CD4-positive, alpha-beta memory T cell (primary cell): ENCODE measurements around the gene AKR1B1. TPM values are rescaled to one million over a fixed set of nuclear protein-coding genes. Genes with fewer than 3 reads are reported as not detected.

Source experiments
- CTCF ChIA-PET: fragments of 350-600 bp; sonication (Branson Sonifier 250); formaldehyde crosslinking; loops from one replicate; lab custom pipeline; 2021; ENCODE audit warnings: inconsistent platforms; ENCODE audit not compliant: partially characterized antibody; lab: Charles Lee
- POLR2A ChIA-PET: fragments of 350-600 bp; sonication (Branson Sonifier 250); formaldehyde crosslinking; loops from one replicate; lab custom pipeline; 2021; ENCODE audit not compliant: partially characterized antibody; lab: Charles Lee
- DNase-seq, 5 donors: peaks; one replicate each; pipeline versions ENCODE4 v3.0.0 to v3.0.0-alpha.2; 2020 to 2022; ENCODE audit warnings: mixed read lengths in 1 of 5
- H3K27ac ChIP-seq: one replicate; pipeline ENCODE4 v1.7.0; 2013; ENCODE audit warnings: low read depth, low read length
- H3K27me3 ChIP-seq: 2 replicates; pipeline ENCODE4 v1.7.0; 2013; ENCODE audit warnings: mild to moderate bottlenecking, low read length, moderate library complexity; ENCODE audit not compliant: insufficient read depth
- H3K36me3 ChIP-seq: 2 replicates; pipeline ENCODE4 v1.7.0; 2013; ENCODE audit warnings: mild to moderate bottlenecking, low read length, moderate library complexity; ENCODE audit not compliant: insufficient read depth
- H3K4me1 ChIP-seq: 2 replicates; pipeline ENCODE4 v1.7.0; 2013; ENCODE audit warnings: mild to moderate bottlenecking, low read length, moderate library complexity; ENCODE audit not compliant: insufficient read depth
- H3K4me3 ChIP-seq, 2 donors: one replicate each; pipeline ENCODE4 v1.7.0; 2013; ENCODE audit warnings: low read length in 2 of 2, mild to moderate bottlenecking in 1 of 2
- H3K9me3 ChIP-seq, 2 donors: one replicate each; pipeline ENCODE4 v1.7.0; 2013; ENCODE audit warnings: low read length in 2 of 2, control low read depth in 1 of 2; ENCODE audit not compliant: control insufficient read depth in 1 of 2
- H3K27ac Mint-ChIP-seq, 7 donors: one replicate each; pipeline ENCODE4 v1.8.0; 2020 to 2021; ENCODE audit warnings: mixed read lengths in 7 of 7, mild to moderate bottlenecking in 6 of 7, inconsistent platforms in 3 of 7, moderate library complexity in 3 of 7
- H3K27me3 Mint-ChIP-seq, 2 donors: one replicate each; pipeline ENCODE4 v1.8.0; 2020 to 2021; ENCODE audit warnings: mixed read lengths in 2 of 2
- H3K36me3 Mint-ChIP-seq, 2 donors: one replicate each; pipeline ENCODE4 v1.8.0; 2020 to 2021; ENCODE audit warnings: mixed read lengths in 2 of 2, inconsistent platforms in 1 of 2, mild to moderate bottlenecking in 1 of 2
- H3K4me1 Mint-ChIP-seq, 4 donors: one replicate each; pipeline ENCODE4 v1.8.0; 2020 to 2021; ENCODE audit warnings: mixed read lengths in 4 of 4, mild to moderate bottlenecking in 1 of 4
- H3K4me3 Mint-ChIP-seq, 8 donors: one replicate each; pipeline ENCODE4 v1.8.0; 2020 to 2021; ENCODE audit warnings: mixed read lengths in 8 of 8, mild to moderate bottlenecking in 7 of 8, moderate library complexity in 6 of 8, inconsistent platforms in 3 of 8
- H3K9me3 Mint-ChIP-seq, 8 donors: one replicate each; pipeline ENCODE4 v1.8.0; 2020 to 2021; ENCODE audit warnings: mixed read lengths in 8 of 8, mild to moderate bottlenecking in 5 of 8, inconsistent platforms in 3 of 8, moderate library complexity in 1 of 8
- intact Hi-C: fragments of 100-400 bp; cut with micrococcal nuclease; formaldehyde crosslinking; loops from one replicate; pipeline ENCODE4 v1.15.1; 2023
- polyA plus RNA-seq, 2 donors: library from polyadenylated mRNA; unstranded; fragments of 300-500 nt; fragmentation: Illumina TruSeq; gene quantifications; one replicate each; pipeline ENCODE4 v1.2.3, GENCODE V29; 2021
- total RNA-seq, 2 experiments: library from RNA; stranded (reverse); gene quantifications; one replicate each; pipeline ENCODE4 v1.2.3, GENCODE V29; 2021

AKR1B1 gene
- total and polyA plus RNA-seq, 4 experiments from 2014 or later = 81.2 to 199 (median 114) TPM

DNA sequence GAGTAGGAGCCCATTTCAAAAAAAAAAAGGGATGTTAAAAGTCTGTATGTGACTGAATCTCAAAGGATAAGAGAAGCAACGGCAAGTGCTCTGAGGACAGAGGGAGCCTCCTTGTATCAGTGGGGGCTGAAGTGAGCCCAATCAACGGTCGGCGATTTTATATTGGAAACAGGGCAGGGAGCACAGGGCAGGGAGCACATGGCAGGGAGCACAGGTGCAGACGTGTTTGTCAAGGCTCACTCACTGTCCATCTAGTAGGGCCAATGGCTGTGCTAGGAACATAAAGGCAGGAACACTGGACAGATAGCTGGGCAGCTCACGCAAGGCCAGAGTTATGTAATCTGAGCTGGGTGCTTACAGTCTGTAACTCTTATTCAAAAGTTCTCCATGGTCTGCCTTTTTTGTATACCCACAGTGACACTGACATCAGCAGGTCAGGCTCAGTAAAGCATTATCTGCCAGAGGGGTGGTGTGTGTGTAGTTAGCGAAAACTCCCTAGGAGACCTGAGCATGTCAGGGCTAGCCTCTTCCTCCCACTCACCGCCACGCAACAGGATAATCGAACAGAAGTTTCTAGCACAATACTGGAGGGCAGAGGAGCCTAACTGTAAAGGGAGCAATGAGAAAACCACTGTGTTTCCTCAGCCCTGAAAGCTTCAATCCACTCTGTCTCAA is 15.4 kb downstream of the AKR1B1 start:
- no peaks in the 10 kb centered on the region for H3K9me3 ChIP-seq
- ChIA-PET CTCF (interaction anchor here (1.2 to 3.9 kb wide), 2 partner anchors 10 to 11 kb away, joined by 5 to 15 read pairs; no protein-coding TSS in a partner anchor), POLR2A (interaction anchor here (1.0 kb wide), 1 partner anchor 11 kb away, joined by 3 read pairs; no protein-coding TSS in a partner anchor)
- intact Hi-C loops = no loop called here
- peaks cover 48% of the 10 kb centered on the region for H3K36me3 ChIP-seq
- peak overlapping the region in 1 of 7 donors; percentile 59 for H3K27ac Mint-ChIP-seq
- H3K36me3 Mint-ChIP-seq = peaks cover 84 to 85% of the 10 kb centered on the region in 2 donors
- no peak for DNase-seq
- H3K4me1 ChIP-seq = no peaks in the 10 kb centered on the region
- no peak overlapping the region for H3K4me3 ChIP-seq
- H3K27ac ChIP-seq = no peak overlapping the region
- no peaks in the 10 kb centered on the region for H3K4me1 Mint-ChIP-seq
- H3K27me3 ChIP-seq = no peaks in the 10 kb centered on the region
- H3K27me3 Mint-ChIP-seq = no peaks in the 10 kb centered on the region
- peaks cover 0 to 4% (median 2%) of the 10 kb centered on the region in 8 donors for H3K9me3 Mint-ChIP-seq
- no peak overlapping the region for H3K4me3 Mint-ChIP-seq

DNA sequence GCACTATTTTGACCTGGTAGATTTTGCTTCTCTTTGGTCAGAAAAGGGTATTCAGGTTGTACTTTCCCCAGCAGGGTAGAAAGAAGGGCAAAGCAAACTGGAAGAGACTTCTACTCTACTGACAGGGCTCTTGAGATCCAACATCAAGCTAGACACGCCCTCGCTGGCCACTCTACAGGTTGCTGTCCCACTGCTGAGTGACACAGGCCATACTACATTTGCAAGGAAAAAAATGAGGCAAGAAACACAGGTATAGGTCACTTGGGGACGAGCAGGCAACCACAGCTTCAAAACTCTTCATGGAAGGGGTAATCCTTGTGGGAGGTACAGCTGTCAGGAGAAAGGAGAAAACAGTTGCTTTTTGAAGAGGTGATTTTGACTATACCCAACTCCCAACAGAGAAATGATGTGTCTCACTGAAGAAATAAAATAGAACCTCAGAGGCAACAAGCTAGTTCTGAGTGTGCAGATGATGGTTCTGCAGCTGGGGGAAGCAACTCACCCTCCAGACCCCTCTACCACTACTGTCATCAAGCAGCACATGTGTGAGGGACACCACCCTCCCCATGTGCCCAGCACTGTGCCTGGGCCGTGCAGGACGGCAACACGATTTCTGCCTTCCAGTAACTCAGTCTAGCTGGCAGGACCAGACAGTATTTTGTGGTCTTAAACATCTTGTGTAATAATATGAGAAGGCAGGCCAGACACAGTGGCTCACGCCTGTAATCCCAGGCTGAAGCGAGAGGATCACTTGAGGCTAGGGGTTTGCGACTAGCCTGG is 16.3 kb downstream of the AKR1B1 start:
- H3K4me3 Mint-ChIP-seq = no peak overlapping the region
- H3K9me3 ChIP-seq = no peaks in the 10 kb centered on the region
- no peaks in the 10 kb centered on the region for H3K4me1 Mint-ChIP-seq
- H3K4me3 ChIP-seq = no peak overlapping the region
- H3K4me1 ChIP-seq = no peaks in the 10 kb centered on the region
- H3K36me3 Mint-ChIP-seq = peaks cover 77 to 78% of the 10 kb centered on the region in 2 donors
- no peak overlapping the region for H3K27ac ChIP-seq
- POLR2A ChIA-PET = interaction anchor here (1.0 kb wide), 1 partner anchor 10 kb away, joined by 3 read pairs; no protein-coding TSS in a partner anchor
- intact Hi-C loops = no loop called here
- CTCF ChIA-PET = interaction anchor here (1.2 kb wide), 2 partner anchors 11 to 16 kb away, joined by 3 to 5 read pairs; no protein-coding TSS in a partner anchor
- DNase-seq = no peak
- peaks cover 0 to 4% (median 2%) of the 10 kb centered on the region in 8 donors for H3K9me3 Mint-ChIP-seq
- no peaks in the 10 kb centered on the region for H3K27me3 Mint-ChIP-seq
- peak overlapping the region in 1 of 7 donors; percentile 13 for H3K27ac Mint-ChIP-seq
- no peaks in the 10 kb centered on the region for H3K27me3 ChIP-seq
- H3K36me3 ChIP-seq = peaks cover 39% of the 10 kb centered on the region

DNA sequence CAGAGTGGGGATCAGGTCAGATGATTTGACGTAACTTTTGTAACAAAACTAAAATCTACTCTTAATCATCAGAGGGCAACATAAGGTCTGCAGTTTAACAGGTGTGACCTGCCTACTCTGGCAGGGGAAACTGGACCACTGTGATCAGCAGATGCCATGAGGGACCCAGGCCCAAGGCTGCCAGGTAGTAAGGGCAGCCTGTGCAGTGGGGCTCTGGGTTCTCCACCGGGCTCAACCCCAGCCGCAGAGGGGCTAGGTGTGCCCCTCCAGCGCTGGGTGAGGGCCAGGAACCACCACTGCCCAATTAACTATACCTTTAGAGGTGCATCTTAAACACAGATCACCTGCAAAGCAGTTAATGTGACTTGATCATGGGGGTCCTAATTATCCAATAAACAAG is 17.6 kb downstream of the AKR1B1 start:
- peaks cover 29% of the 10 kb centered on the region for H3K36me3 ChIP-seq

DNA sequence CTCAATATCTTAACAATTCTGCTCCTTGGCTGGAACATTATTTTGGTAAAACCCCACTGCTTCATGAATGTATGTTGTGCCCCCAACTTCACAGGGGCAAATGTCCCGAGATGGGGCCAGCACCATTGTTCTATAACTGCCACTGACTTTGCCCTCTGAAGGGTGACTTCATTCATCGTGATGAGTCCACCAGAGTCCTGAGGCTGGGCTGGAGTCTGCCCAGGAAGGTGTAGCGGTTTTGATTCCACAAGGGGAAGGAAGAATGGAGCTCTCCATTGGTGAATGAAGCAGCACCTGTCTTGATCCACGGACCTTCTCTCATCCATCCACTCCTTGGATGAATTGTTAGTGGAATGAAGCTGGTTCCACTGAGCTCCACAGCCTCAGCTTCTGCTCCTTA is 18.4 kb downstream of the AKR1B1 start:
- Mint-ChIP-seq H3K9me3 (peaks cover 0 to 4% (median 2%) of the 10 kb centered on the region in 8 donors), H3K27me3 (no peaks in the 10 kb centered on the region), H3K4me3 (no peak overlapping the region), H3K4me1 (no peaks in the 10 kb centered on the region), H3K36me3 (peaks cover 59 to 60% of the 10 kb centered on the region in 2 donors), H3K27ac (no peak overlapping the region)
- ChIA-PET CTCF (interaction anchor here (0.5 to 2.9 kb wide), 3 partner anchors 8 to 87 kb away, joined by 4 to 8 read pairs (median 4); no protein-coding TSS in a partner anchor), POLR2A (no interaction called here)
- peaks cover 25% of the 10 kb centered on the region for H3K36me3 ChIP-seq
- no peaks in the 10 kb centered on the region for H3K9me3 ChIP-seq
- DNase-seq = no peak
- H3K4me1 ChIP-seq = no peaks in the 10 kb centered on the region
- H3K4me3 ChIP-seq = no peak overlapping the region
- no peak overlapping the region for H3K27ac ChIP-seq
- intact Hi-C loops = no loop called here
- no peaks in the 10 kb centered on the region for H3K27me3 ChIP-seq

More for the DNA sequence above, 17.6 kb downstream of the AKR1B1 start:
- ChIA-PET POLR2A (no interaction called here), CTCF (interaction anchor here (1.0 to 2.9 kb wide), 2 partner anchors 9 to 11 kb away, joined by 4 to 8 read pairs; no protein-coding TSS in a partner anchor)
- intact Hi-C loops = no loop called here
- Histone ChIP-seq H3K27ac (no peak overlapping the region), H3K4me1 (no peaks in the 10 kb centered on the region), H3K9me3 (no peaks in the 10 kb centered on the region), H3K27me3 (no peaks in the 10 kb centered on the region), H3K4me3 (no peak overlapping the region)
- Mint-ChIP-seq H3K4me1 (no peaks in the 10 kb centered on the region), H3K27ac (no peak overlapping the region), H3K27me3 (no peaks in the 10 kb centered on the region), H3K36me3 (peaks cover 66 to 67% of the 10 kb centered on the region in 2 donors), H3K4me3 (no peak overlapping the region), H3K9me3 (peaks cover 0 to 4% (median 2%) of the 10 kb centered on the region in 8 donors)
- no peak for DNase-seq

DNA sequence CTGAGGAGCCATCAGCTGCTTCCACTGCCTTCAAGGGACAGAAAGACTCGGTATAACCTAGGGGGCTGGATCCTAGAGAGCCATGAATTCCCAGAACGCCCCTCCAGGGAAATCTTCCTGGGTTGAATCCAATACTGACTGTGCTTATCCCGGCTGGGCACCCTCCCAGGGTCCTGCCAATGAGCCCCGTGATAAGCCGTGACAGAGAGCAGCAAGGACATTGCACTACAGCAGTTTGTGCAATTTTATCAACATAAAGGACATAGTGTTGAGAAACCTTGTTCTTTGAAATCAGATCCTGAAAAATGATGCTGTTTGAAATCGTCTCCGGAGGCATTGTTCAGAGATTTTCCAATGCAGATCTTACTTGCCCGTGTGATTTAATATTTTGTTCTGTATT is 18.8 kb downstream of the AKR1B1 start:
- no peak overlapping the region for H3K27ac ChIP-seq
- Mint-ChIP-seq H3K27me3 (no peaks in the 10 kb centered on the region), H3K4me3 (no peak overlapping the region), H3K36me3 (peaks cover 55 to 56% of the 10 kb centered on the region in 2 donors), H3K9me3 (peaks cover 0 to 4% (median 2%) of the 10 kb centered on the region in 8 donors), H3K27ac (no peak overlapping the region), H3K4me1 (no peaks in the 10 kb centered on the region)
- POLR2A ChIA-PET = no interaction called here
- H3K4me1 ChIP-seq = no peaks in the 10 kb centered on the region
- H3K4me3 ChIP-seq = no peak overlapping the region
- no peaks in the 10 kb centered on the region for H3K9me3 ChIP-seq
- no peak for DNase-seq
- H3K27me3 ChIP-seq = no peaks in the 10 kb centered on the region
- H3K36me3 ChIP-seq = peaks cover 21% of the 10 kb centered on the region
- CTCF ChIA-PET = interaction anchor here (1.0 to 2.9 kb wide), 2 partner anchors 8 to 10 kb away, joined by 4 to 8 read pairs; no protein-coding TSS in a partner anchor
- intact Hi-C loops = no loop called here

DNA sequence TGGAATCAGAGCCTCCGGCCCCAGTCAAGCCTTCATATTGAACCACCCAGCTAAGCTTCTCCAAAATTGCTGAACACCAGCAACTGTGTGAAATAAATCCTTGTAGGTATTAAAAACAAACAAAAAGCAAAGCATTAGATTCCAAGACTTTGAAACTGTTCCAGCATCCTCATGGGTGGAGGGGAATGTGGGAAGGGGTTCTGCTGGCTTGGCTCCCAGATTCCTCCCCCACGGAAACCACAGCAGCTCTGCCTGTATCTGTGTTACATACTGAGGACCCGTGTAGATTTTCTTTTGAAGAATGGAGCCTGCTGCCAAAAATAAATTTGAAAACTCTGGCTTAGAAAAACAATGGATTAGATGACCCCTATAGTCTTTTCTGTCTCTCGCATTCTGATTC is 20.0 kb downstream of the AKR1B1 start:
- POLR2A ChIA-PET = no interaction called here
- Histone ChIP-seq H3K27ac (no peak overlapping the region), H3K36me3 (peaks cover 10% of the 10 kb centered on the region), H3K9me3 (no peaks in the 10 kb centered on the region), H3K27me3 (no peaks in the 10 kb centered on the region), H3K4me1 (no peaks in the 10 kb centered on the region), H3K4me3 (no peak overlapping the region)
- H3K27me3 Mint-ChIP-seq = no peaks in the 10 kb centered on the region
- CTCF ChIA-PET = interaction anchor here (2.9 kb wide), 1 partner anchor 9 kb away, joined by 8 read pairs; no protein-coding TSS in a partner anchor
- H3K4me3 Mint-ChIP-seq = no peak overlapping the region
- no peak overlapping the region for H3K27ac Mint-ChIP-seq
- no peak for DNase-seq
- H3K36me3 Mint-ChIP-seq = peaks cover 44 to 45% of the 10 kb centered on the region in 2 donors
- intact Hi-C loops = loop anchor here (10.0 kb wide), 1 partner anchor 516 kb away; no protein-coding TSS in a partner anchor
- H3K9me3 Mint-ChIP-seq = peaks cover 0 to 4% (median 2%) of the 10 kb centered on the region in 8 donors
- no peaks in the 10 kb centered on the region for H3K4me1 Mint-ChIP-seq
